ENCODE results near the gene RIOK2.

RIOK2 gene

GRCh38 chr5:97131921-97132320, 51.1 kb downstream of the RIOK2 start:
- TF ChIP-seq CREB1 (IDR thresholded peaks at IDR 0.05; ENCODE audit: low read depth) (no peak), CEBPB (IDR thresholded peaks at IDR 0.05) (no peak), NFIC (IDR thresholded peaks at IDR 0.05) (no peak), YY1 (IDR thresholded peaks at IDR 0.05; ENCODE audit: low read depth) (no peak)

- TF ChIP-seq TCF12 (IDR thresholded peaks at IDR 0.05; ENCODE audit: low read depth) (no peak), ZBTB7A (IDR thresholded peaks at IDR 0.05; ENCODE audit: low read depth) (no peak), NFIC (IDR thresholded peaks at IDR 0.05) (no peak), TAF1 (IDR thresholded peaks at IDR 0.05; ENCODE audit: low read depth) (no peak), TEAD4 (IDR thresholded peaks at IDR 0.05) (no peak), CEBPB (IDR thresholded peaks at IDR 0.05) (no peak), EGR1 (IDR thresholded peaks at IDR 0.05) (no peak), YY1 (IDR thresholded peaks at IDR 0.05; ENCODE audit: low read depth) (no peak), CREB1 (IDR thresholded peaks at IDR 0.05; ENCODE audit: low read depth) (no peak), FOXM1 (IDR thresholded peaks at IDR 0.05; ENCODE audit: borderline replicate concordance, low read depth) (no peak), EP300 (IDR thresholded peaks at IDR 0.05; ENCODE audit: borderline replicate concordance) (no peak), RAD21 (IDR thresholded peaks at IDR 0.05; ENCODE audit: low read depth) (no peak)
- TF ChIP-seq, protein P1, sequence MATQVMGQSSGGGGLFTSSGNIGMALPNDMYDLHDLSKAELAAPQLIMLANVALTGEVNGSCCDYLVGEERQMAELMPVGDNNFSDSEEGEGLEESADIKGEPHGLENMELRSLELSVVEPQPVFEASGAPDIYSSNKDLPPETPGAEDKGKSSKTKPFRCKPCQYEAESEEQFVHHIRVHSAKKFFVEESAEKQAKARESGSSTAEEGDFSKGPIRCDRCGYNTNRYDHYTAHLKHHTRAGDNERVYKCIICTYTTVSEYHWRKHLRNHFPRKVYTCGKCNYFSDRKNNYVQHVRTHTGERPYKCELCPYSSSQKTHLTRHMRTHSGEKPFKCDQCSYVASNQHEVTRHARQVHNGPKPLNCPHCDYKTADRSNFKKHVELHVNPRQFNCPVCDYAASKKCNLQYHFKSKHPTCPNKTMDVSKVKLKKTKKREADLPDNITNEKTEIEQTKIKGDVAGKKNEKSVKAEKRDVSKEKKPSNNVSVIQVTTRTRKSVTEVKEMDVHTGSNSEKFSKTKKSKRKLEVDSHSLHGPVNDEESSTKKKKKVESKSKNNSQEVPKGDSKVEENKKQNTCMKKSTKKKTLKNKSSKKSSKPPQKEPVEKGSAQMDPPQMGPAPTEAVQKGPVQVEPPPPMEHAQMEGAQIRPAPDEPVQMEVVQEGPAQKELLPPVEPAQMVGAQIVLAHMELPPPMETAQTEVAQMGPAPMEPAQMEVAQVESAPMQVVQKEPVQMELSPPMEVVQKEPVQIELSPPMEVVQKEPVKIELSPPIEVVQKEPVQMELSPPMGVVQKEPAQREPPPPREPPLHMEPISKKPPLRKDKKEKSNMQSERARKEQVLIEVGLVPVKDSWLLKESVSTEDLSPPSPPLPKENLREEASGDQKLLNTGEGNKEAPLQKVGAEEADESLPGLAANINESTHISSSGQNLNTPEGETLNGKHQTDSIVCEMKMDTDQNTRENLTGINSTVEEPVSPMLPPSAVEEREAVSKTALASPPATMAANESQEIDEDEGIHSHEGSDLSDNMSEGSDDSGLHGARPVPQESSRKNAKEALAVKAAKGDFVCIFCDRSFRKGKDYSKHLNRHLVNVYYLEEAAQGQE (IDR thresholded peaks at IDR 0.05; ENCODE audit: low read depth) = no peak
- TF ChIP-seq, protein P2, sequence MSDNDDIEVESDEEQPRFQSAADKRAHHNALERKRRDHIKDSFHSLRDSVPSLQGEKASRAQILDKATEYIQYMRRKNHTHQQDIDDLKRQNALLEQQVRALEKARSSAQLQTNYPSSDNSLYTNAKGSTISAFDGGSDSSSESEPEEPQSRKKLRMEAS (IDR thresholded peaks at IDR 0.05) = no peak
- TF ChIP-seq, protein P3, sequence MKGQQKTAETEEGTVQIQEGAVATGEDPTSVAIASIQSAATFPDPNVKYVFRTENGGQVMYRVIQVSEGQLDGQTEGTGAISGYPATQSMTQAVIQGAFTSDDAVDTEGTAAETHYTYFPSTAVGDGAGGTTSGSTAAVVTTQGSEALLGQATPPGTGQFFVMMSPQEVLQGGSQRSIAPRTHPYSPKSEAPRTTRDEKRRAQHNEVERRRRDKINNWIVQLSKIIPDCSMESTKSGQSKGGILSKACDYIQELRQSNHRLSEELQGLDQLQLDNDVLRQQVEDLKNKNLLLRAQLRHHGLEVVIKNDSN (IDR thresholded peaks at IDR 0.05) = no peak
These were observed 51.8 kb downstream of the RIOK2 start for GRCh38 chr5:97131139-97131710.

DNA sequence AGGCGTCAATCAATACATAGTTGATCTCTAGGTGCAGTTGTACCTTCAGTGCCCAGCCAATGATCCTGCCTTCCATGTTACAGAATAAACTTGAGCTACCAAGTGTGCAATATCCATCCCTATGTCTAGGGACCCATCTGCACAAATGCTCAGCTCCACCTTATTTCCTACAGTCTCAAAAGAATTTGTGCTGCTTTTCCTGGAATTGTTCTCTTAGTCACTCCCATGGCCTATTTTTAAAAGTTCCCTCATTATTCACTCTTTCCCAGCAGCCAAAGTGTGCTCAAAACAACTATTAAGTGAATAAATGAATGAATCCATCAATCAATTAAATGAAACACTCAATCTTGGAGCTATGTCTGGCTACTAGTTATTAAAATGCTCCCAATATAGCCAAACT, 55.3 kb downstream of the RIOK2 start:
- TF ChIP-seq ZBTB7A (IDR thresholded peaks at IDR 0.05; ENCODE audit: low read depth) (no peak), TEAD4 (IDR thresholded peaks at IDR 0.05) (no peak), RAD21 (IDR thresholded peaks at IDR 0.05; ENCODE audit: low read depth) (no peak), EP300 (IDR thresholded peaks at IDR 0.05; ENCODE audit: borderline replicate concordance) (no peak), FOXM1 (IDR thresholded peaks at IDR 0.05; ENCODE audit: borderline replicate concordance, low read depth) (no peak), NFIC (IDR thresholded peaks at IDR 0.05) (no peak), CEBPB (IDR thresholded peaks at IDR 0.05) (no peak), CREB1 (IDR thresholded peaks at IDR 0.05; ENCODE audit: low read depth) (no peak), EGR1 (IDR thresholded peaks at IDR 0.05) (no peak), YY1 (IDR thresholded peaks at IDR 0.05; ENCODE audit: low read depth) (no peak), TCF12 (IDR thresholded peaks at IDR 0.05; ENCODE audit: low read depth) (no peak), TAF1 (IDR thresholded peaks at IDR 0.05; ENCODE audit: low read depth) (no peak)
- TF ChIP-seq, protein P1 (IDR thresholded peaks at IDR 0.05; ENCODE audit: low read depth) = no peak
- TF ChIP-seq, protein P2 (IDR thresholded peaks at IDR 0.05) = no peak
- TF ChIP-seq, protein P3 (IDR thresholded peaks at IDR 0.05) = no peak

DNA sequence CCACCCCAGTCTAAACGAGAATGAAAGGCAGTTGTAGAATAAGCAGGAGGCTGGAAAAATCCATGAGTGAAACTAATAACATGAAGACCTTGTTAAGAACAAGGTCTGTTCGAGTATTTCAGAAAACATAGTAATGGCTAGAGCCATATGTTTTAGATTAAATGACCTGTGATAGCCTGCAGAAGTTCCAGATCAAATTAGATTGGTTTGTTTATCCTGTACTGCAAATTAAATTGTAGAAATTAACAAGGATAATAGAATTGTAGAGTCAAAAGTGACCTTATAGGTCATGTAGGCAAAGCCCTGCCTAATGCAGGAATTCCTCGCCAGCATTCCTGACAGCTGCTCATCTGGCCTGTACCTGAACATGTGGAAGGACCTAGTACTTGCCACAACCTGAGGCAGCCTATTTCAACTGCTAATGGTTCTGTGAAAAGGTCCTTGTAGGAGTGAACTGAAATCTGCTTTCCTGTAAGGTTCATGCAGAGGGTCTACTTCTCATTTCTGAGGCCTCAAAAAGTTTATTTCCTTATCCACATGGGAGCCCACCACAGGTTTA, 57.8 kb downstream of the RIOK2 start:
- TF ChIP-seq EP300 (IDR thresholded peaks at IDR 0.05; ENCODE audit: borderline replicate concordance) (no peak), EGR1 (IDR thresholded peaks at IDR 0.05) (no peak), CREB1 (IDR thresholded peaks at IDR 0.05; ENCODE audit: low read depth) (no peak), TCF12 (IDR thresholded peaks at IDR 0.05; ENCODE audit: low read depth) (no peak), CEBPB (IDR thresholded peaks at IDR 0.05) (no peak), FOXM1 (IDR thresholded peaks at IDR 0.05; ENCODE audit: borderline replicate concordance, low read depth) (no peak), YY1 (IDR thresholded peaks at IDR 0.05; ENCODE audit: low read depth) (no peak), ZBTB7A (IDR thresholded peaks at IDR 0.05; ENCODE audit: low read depth) (no peak), NFIC (IDR thresholded peaks at IDR 0.05) (no peak), TEAD4 (IDR thresholded peaks at IDR 0.05) (no peak), RAD21 (IDR thresholded peaks at IDR 0.05; ENCODE audit: low read depth) (no peak), TAF1 (IDR thresholded peaks at IDR 0.05; ENCODE audit: low read depth) (no peak)
- TF ChIP-seq, protein P1 (IDR thresholded peaks at IDR 0.05; ENCODE audit: low read depth) = no peak
- TF ChIP-seq, protein P2 (IDR thresholded peaks at IDR 0.05) = no peak
- TF ChIP-seq, protein P3 (IDR thresholded peaks at IDR 0.05) = no peak

Measured in Ishikawa (cell line).